Astrocyte (in vitro differentiated cells and primary cell): ENCODE measurements around the gene NEMP2.

ENCODE experiments used
- CTCF ChIP-seq: IDR thresholded peaks from 2 replicates; pipeline ENCODE4 v1.5.1; 2011; ENCODE audit warnings: low read depth, mild to moderate bottlenecking, inconsistent platforms, low read length, moderate library complexity; ENCODE audit not compliant: insufficient read depth
- EZH2 ChIP-seq: IDR thresholded peaks from 2 replicates; pipeline ENCODE4 v1.6.1; 2012; ENCODE audit warnings: mild to moderate bottlenecking, low read length, inconsistent platforms; ENCODE audit not compliant: insufficient read depth

GRCh38 chr2:190466819-190467446 lies 67.6 kb downstream of the NEMP2 start:
- TF ChIP-seq CTCF (no peak), EZH2 (no peak)
